ENCODE data around the gene UNC5B. TPM values are rescaled to one million over a fixed set of nuclear protein-coding genes. Genes with fewer than 3 reads are reported as not detected.

The UNC5B gene
- total and polyA plus RNA-seq, 2 donors (not counting 1 experiment from before 2014, with no cell fraction given): 2.5 to 60.8 TPM

- no peaks in the 10 kb centered on the region for H3K79me2 ChIP-seq (ENCODE audit: control insufficient read depth, insufficient read depth, low read length)
- no peak overlapping the region for H3K4me2 ChIP-seq (ENCODE audit: extremely low read depth, insufficient read depth, low read length)
- no peak overlapping the region for H3K9ac ChIP-seq (ENCODE audit: insufficient read depth, low read length)
- H3K36me3 ChIP-seq (ENCODE audit: control insufficient read depth, insufficient read depth, low read length): no peaks in the 10 kb centered on the region
- no peak for DNase-seq (ENCODE audit: low read depth in 2 of 2)
- H3K27me3 ChIP-seq (ENCODE audit: control insufficient read depth, insufficient read depth, low read length): no peaks in the 10 kb centered on the region
- H3K9me3 ChIP-seq (ENCODE audit: control insufficient read depth, insufficient read depth, low read depth, low read length): no peaks in the 10 kb centered on the region
- no peak overlapping the region for H3K4me3 ChIP-seq (replicated peaks in 1 of 4; ENCODE audit: control extremely low read depth in 1 of 4, insufficient read depth in 1 of 4, low read depth in 3 of 4, low read length in 4 of 4)
- peaks cover 16% of the 10 kb centered on the region for H3K4me1 ChIP-seq (ENCODE audit: control insufficient read depth, extremely low read depth, insufficient read depth, low read length)
- TF ChIP-seq CTCF (conservative IDR thresholded peaks at IDR 0.05 in 1 of 2, IDR thresholded peaks at IDR 0.05 in 1 of 2; ENCODE audit: low read depth in 1 of 2, low read length in 2 of 2) (no peak), EZH2 (IDR thresholded peaks at IDR 0.05; ENCODE audit: low read length, missing control alignments) (no peak)
- H4K20me1 ChIP-seq (ENCODE audit: control insufficient read depth, extremely low read depth, insufficient read depth, low read length): no peaks in the 10 kb centered on the region
- no peak overlapping the region for H2AFZ ChIP-seq (ENCODE audit: low read length)
- no peak overlapping the region for H3K27ac ChIP-seq (ENCODE audit: insufficient read depth, low read length)
Observed at GRCh38 chr10:71258446-71259145, 46.2 kb downstream of the UNC5B start.

GRCh38 chr10:71259282-71259681, 46.9 kb downstream of the UNC5B start:
- Histone ChIP-seq H3K4me3 (replicated peaks in 1 of 4; ENCODE audit: control extremely low read depth in 1 of 4, insufficient read depth in 1 of 4, low read depth in 3 of 4, low read length in 4 of 4) (no peak overlapping the region), H3K4me2 (ENCODE audit: extremely low read depth, insufficient read depth, low read length) (no peak overlapping the region), H3K36me3 (ENCODE audit: control insufficient read depth, insufficient read depth, low read length) (no peaks in the 10 kb centered on the region), H3K9me3 (ENCODE audit: control insufficient read depth, insufficient read depth, low read depth, low read length) (no peaks in the 10 kb centered on the region), H3K79me2 (ENCODE audit: control insufficient read depth, insufficient read depth, low read length) (no peaks in the 10 kb centered on the region), H3K27me3 (ENCODE audit: control insufficient read depth, insufficient read depth, low read length) (no peaks in the 10 kb centered on the region), H3K4me1 (ENCODE audit: control insufficient read depth, extremely low read depth, insufficient read depth, low read length) (peaks cover 16% of the 10 kb centered on the region), H3K27ac (ENCODE audit: insufficient read depth, low read length) (no peak overlapping the region), H2AFZ (ENCODE audit: low read length) (no peak overlapping the region), H3K9ac (ENCODE audit: insufficient read depth, low read length) (no peak overlapping the region), H4K20me1 (ENCODE audit: control insufficient read depth, extremely low read depth, insufficient read depth, low read length) (no peaks in the 10 kb centered on the region)
- DNase-seq (ENCODE audit: low read depth in 2 of 2): no peak
- no peak for TF ChIP-seq EZH2 (IDR thresholded peaks at IDR 0.05; ENCODE audit: low read length, missing control alignments)
- TF ChIP-seq CTCF (conservative IDR thresholded peaks at IDR 0.05 in 1 of 2, IDR thresholded peaks at IDR 0.05 in 1 of 2; ENCODE audit: low read depth in 1 of 2, low read length in 2 of 2): no peak

GRCh38 chr10:71259815-71260501, 47.6 kb downstream of the UNC5B start:
- no peak overlapping the region for H3K9ac ChIP-seq (ENCODE audit: insufficient read depth, low read length)
- H3K27me3 ChIP-seq (ENCODE audit: control insufficient read depth, insufficient read depth, low read length): no peaks in the 10 kb centered on the region
- TF ChIP-seq EZH2 (IDR thresholded peaks at IDR 0.05; ENCODE audit: low read length, missing control alignments) (no peak), CTCF (conservative IDR thresholded peaks at IDR 0.05 in 1 of 2, IDR thresholded peaks at IDR 0.05 in 1 of 2; ENCODE audit: low read depth in 1 of 2, low read length in 2 of 2) (no peak)
- H3K4me1 ChIP-seq (ENCODE audit: control insufficient read depth, extremely low read depth, insufficient read depth, low read length): peaks cover 16% of the 10 kb centered on the region
- no peaks in the 10 kb centered on the region for H3K36me3 ChIP-seq (ENCODE audit: control insufficient read depth, insufficient read depth, low read length)
- H4K20me1 ChIP-seq (ENCODE audit: control insufficient read depth, extremely low read depth, insufficient read depth, low read length): no peaks in the 10 kb centered on the region
- H3K9me3 ChIP-seq (ENCODE audit: control insufficient read depth, insufficient read depth, low read depth, low read length): no peaks in the 10 kb centered on the region
- peak overlapping the region; percentile 77 for H3K4me2 ChIP-seq (ENCODE audit: extremely low read depth, insufficient read depth, low read length)
- H3K79me2 ChIP-seq (ENCODE audit: control insufficient read depth, insufficient read depth, low read length): no peaks in the 10 kb centered on the region
- peak overlapping the region in 1 of 4 experiments; percentile 2 for H3K4me3 ChIP-seq (replicated peaks in 1 of 4; ENCODE audit: control extremely low read depth in 1 of 4, insufficient read depth in 1 of 4, low read depth in 3 of 4, low read length in 4 of 4)
- no peak overlapping the region for H2AFZ ChIP-seq (ENCODE audit: low read length)
- DNase-seq (ENCODE audit: low read depth in 2 of 2): peak in 1 of 2 donors; percentile 58
- H3K27ac ChIP-seq (ENCODE audit: insufficient read depth, low read length): peak overlapping the region; percentile 49

Data from fibroblast of lung (primary cell).